Colonic mucosa (tissue), 4 donors: ENCODE measurements around the gene SLIT3. TPM values are rescaled to one million over a fixed set of nuclear protein-coding genes. Genes with fewer than 3 reads are reported as not detected.

Experiments used
- DNase-seq: peaks from one replicate; pipeline ENCODE4 v3.0.0-alpha.2; 2020
- H3K27ac ChIP-seq: fragments of 200-600 bp; one replicate; pipeline ENCODE4 v1.8.0; 2021
- H3K27me3 ChIP-seq: fragments of 200-600 bp; one replicate; pipeline ENCODE4 v1.8.0; 2021
- H3K36me3 ChIP-seq: fragments of 200-600 bp; one replicate; pipeline ENCODE4 v1.8.0; 2021
- H3K4me1 ChIP-seq: fragments of 200-600 bp; one replicate; pipeline ENCODE4 v1.8.0; 2021; ENCODE audit warnings: mild to moderate bottlenecking
- H3K4me3 ChIP-seq: fragments of 200-600 bp; one replicate; pipeline ENCODE4 v1.8.0; 2021
- H3K9ac ChIP-seq, 2 donors: one replicate each; pipeline ENCODE4 v1.7.0; 2013; ENCODE audit warnings: control low read depth in 2 of 2, low read depth in 2 of 2, low read length in 2 of 2
- H3K9me3 ChIP-seq: fragments of 200-600 bp; one replicate; pipeline ENCODE4 v1.8.0; 2021
- intact Hi-C: fragments of 100-400 bp; cut with DNase I; formaldehyde crosslinking; loops from one replicate; pipeline ENCODE4 v1.14.1; 2022
- total RNA-seq, 2 donors: library from RNA; stranded (reverse); fragmentation: NEBNext Ultra II Directional in 1 of 2; extraction: Animal tissue kit (Norgen Biotek cat#: 25700) in 1 of 2; gene quantifications; one replicate each; pipeline ENCODE4 v1.2.1, GENCODE V29; 2021
- TF ChIP-seq, protein P1 (sequence below): fragments of 200-600 bp; IDR thresholded peaks from one replicate; pipeline ENCODE4 v1.8.0; 2022; ENCODE audit warnings: antibody characterized with exemption, mild to moderate bottlenecking
- donor health status: healthy.
- donor health status: DM: no; HTN: no; CAD: no.
- donor health status: DM: no; HTN: no; CAD: no.

The SLIT3 gene
- total RNA-seq, 2 donors from 2014 or later, result 3.4 to 7.6 TPM

DNA sequence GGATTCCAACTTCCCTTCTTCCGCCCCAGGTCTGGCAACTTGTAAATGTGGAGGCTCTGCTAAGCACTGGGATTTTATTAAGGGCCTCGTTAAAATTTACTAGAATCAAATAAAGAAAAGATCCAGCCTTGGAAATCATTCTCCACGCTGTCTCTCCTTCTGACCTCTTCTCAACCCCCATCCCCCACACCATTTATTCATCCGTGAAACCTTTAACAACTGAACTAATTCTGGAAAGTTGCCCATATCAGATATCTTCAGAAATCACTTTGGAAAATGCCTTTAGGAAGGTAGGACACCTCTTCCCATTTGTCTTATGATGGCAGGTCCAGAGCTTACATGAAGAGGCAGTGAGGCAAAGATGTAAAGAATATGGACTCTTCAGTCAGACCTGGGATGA, 288.5 kb downstream of the SLIT3 start:
- TF ChIP-seq, protein P1, sequence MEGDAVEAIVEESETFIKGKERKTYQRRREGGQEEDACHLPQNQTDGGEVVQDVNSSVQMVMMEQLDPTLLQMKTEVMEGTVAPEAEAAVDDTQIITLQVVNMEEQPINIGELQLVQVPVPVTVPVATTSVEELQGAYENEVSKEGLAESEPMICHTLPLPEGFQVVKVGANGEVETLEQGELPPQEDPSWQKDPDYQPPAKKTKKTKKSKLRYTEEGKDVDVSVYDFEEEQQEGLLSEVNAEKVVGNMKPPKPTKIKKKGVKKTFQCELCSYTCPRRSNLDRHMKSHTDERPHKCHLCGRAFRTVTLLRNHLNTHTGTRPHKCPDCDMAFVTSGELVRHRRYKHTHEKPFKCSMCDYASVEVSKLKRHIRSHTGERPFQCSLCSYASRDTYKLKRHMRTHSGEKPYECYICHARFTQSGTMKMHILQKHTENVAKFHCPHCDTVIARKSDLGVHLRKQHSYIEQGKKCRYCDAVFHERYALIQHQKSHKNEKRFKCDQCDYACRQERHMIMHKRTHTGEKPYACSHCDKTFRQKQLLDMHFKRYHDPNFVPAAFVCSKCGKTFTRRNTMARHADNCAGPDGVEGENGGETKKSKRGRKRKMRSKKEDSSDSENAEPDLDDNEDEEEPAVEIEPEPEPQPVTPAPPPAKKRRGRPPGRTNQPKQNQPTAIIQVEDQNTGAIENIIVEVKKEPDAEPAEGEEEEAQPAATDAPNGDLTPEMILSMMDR, result no peak
- H3K9me3 ChIP-seq, result no peaks in the 10 kb centered on the region
- intact Hi-C loops, result no loop called here
- no peaks in the 10 kb centered on the region for H3K4me1 ChIP-seq
- no peak overlapping the region for H3K4me3 ChIP-seq
- no peak overlapping the region for H3K27ac ChIP-seq
- H3K27me3 ChIP-seq, result no peaks in the 10 kb centered on the region
- no peak overlapping the region for H3K9ac ChIP-seq
- H3K36me3 ChIP-seq, result no peaks in the 10 kb centered on the region
- no peak for DNase-seq

DNA sequence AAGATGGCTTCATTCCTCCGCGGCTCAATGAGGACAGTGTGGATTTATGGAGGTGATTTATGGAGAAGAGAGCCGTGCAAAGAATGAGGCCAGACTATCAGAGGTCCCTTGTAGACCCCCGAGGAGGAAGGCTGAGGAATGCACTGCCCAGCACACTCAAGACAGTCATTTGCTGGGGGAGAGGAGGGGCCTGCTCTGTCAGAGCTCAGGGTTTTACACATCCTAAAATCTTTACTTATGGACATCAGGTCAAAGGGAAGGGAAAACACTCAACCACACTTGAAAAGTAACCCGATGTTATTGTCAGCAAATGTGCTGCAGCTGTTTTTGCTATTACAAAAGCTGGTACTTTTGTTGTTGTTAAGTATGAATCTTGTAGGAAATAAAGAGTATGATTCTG, 289.5 kb downstream of the SLIT3 start:
- H3K4me1 ChIP-seq, result no peaks in the 10 kb centered on the region
- H3K36me3 ChIP-seq, result no peaks in the 10 kb centered on the region
- intact Hi-C loops, result no loop called here
- H3K4me3 ChIP-seq, result no peak overlapping the region
- TF ChIP-seq, protein P1, result no peak
- no peak for DNase-seq
- no peak overlapping the region for H3K9ac ChIP-seq
- no peaks in the 10 kb centered on the region for H3K27me3 ChIP-seq
- no peaks in the 10 kb centered on the region for H3K9me3 ChIP-seq
- no peak overlapping the region for H3K27ac ChIP-seq

DNA sequence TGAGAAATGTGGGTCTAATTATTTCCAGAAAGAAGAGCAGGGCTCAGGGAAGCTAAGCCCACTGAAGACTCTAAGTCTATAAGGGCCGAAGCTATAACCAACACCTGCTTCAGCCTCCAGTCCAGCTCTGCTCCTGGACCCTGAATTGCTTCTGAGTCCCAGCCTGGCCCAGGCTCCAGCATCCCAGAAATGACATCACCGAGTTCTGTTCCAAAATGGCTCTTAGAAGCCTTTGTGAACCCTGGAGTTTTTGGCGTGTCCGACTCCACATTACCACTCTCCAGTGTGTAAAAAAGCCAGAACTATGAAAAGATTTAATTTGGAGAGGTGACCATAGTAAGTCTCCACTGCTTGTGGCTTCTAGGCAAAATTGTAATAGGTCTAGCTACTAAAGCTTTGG, 289.9 kb downstream of the SLIT3 start:
- H3K4me1 ChIP-seq, result no peaks in the 10 kb centered on the region
- no peaks in the 10 kb centered on the region for H3K27me3 ChIP-seq
- no peak overlapping the region for H3K27ac ChIP-seq
- H3K9ac ChIP-seq, result no peak overlapping the region
- no peaks in the 10 kb centered on the region for H3K9me3 ChIP-seq
- H3K4me3 ChIP-seq, result no peak overlapping the region
- no peaks in the 10 kb centered on the region for H3K36me3 ChIP-seq
- TF ChIP-seq, protein P1, result no peak
- intact Hi-C loops, result no loop called here
- DNase-seq, result no peak

DNA sequence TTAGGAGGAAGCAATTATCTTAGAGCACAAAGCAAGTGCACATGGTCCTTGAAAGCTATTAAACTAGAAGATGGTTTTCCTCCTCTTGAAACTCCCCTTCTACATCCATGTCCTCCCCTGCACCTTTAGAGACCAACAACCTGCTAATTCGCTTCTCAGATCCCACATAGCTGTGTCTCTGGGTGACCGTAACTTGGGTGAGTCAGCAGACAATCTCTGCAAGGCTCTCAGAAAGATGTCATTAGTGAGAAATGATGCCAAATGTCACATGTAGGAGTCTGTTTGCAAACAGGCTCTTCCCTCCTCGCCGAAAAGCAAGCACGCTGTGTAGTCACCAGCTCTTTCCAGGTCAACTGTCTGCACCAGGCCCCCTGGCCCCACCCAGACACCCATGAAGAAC, 291.8 kb downstream of the SLIT3 start:
- Histone ChIP-seq H3K27me3 (no peaks in the 10 kb centered on the region), H3K4me3 (no peak overlapping the region), H3K9ac (no peak overlapping the region), H3K36me3 (no peaks in the 10 kb centered on the region), H3K27ac (no peak overlapping the region), H3K4me1 (no peaks in the 10 kb centered on the region), H3K9me3 (no peaks in the 10 kb centered on the region)
- intact Hi-C loops, result no loop called here
- no peak for DNase-seq
- TF ChIP-seq, protein P1, result no peak

DNA sequence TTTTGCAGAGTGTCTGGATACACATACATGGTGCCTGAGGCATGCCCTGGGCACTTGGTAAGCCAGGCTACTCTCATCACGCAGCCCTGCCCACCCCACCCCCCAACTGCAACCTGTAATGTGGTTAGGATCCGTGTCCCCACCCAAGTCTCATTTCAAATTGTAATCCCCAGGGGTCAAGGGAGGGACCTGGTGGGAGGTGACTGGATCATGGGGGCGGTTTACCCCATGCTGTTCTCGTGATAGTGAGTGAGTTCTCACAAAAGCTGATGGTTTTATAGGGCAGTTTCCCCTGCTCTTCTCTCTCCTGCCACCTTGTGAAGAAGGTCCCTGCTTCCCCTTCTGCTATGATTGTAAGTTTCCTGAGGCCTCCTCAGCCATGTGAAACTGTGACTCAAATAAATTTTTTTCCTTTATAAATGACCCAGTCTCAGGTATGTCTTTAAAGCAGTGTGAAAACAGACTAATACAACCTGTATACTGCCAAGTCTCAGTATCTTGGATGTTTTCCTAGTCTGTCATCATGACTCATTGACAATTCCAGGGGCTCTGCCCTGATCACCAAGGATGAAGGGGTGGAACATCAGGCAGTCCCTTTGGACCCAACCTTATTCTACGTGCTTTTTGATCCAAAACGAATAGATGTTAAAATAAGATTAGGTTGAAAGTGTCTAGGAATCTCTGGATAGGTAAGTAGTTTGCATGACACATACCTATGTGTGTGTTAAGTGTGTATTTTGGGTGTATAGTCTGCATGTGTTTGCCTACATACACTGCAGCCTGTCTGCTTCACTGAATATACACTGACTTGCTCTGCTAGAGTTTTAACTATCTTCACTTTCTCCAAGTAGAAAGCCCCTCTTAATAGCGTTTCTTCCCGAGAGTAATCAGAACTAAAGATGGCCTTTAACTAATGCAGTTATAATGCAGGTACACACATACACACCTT, 293.8 kb downstream of the SLIT3 start:
- intact Hi-C loops, result no loop called here
- TF ChIP-seq, protein P1, result no peak
- no peak overlapping the region for H3K9ac ChIP-seq

More for the DNA sequence above, 293.8 kb downstream of the SLIT3 start:
- no peaks in the 10 kb centered on the region for H3K27me3 ChIP-seq
- no peaks in the 10 kb centered on the region for H3K36me3 ChIP-seq
- no peak for DNase-seq
- no peaks in the 10 kb centered on the region for H3K9me3 ChIP-seq
- H3K4me3 ChIP-seq, result no peak overlapping the region
- no peaks in the 10 kb centered on the region for H3K4me1 ChIP-seq
- no peak overlapping the region for H3K27ac ChIP-seq
